Measurements from ENCODE around the gene TOLLIP. TPM values are rescaled to one million over a fixed set of nuclear protein-coding genes. Genes with fewer than 3 reads are reported as not detected.
A peak's percentile ranks its signal among the peaks of the same experiment; 100 is the strongest.
"Not testable (repeated sequence)": the region's sequence is repeated elsewhere in the genome, so short reads cannot be mapped to it uniquely, and the experiment has no call there.

The TOLLIP gene
- total and polyA plus RNA-seq, 8 donors = 14.9 to 119 (median 35.8) TPM

- no peak for DNase-seq
- TF ChIP-seq EP300 (IDR thresholded peaks at IDR 0.05) (no peak), POLR2AphosphoS5 (IDR thresholded peaks at IDR 0.05) (no peak), POLR2A (IDR thresholded peaks at IDR 0.05) (no peak), CTCF (IDR thresholded peaks at IDR 0.05) (no peak)
- Histone ChIP-seq H3K36me3 (peaks cover 6 to 27% (median 23%) of the 10 kb centered on the region in 4 donors), H3K27ac (no peak overlapping the region), H3K4me1 (no peaks in the 10 kb centered on the region), H3K4me3 (no peak overlapping the region), H3K27me3 (no peaks in the 10 kb centered on the region), H3K9me3 (peaks cover 0 to 9% (median 4%) of the 10 kb centered on the region in 4 donors)
- intact Hi-C loops (cut with DNase I; ENCODE audit: low total_unique reads) = no loop called here
- WGBS, 5 donors = 57 to 94% (median 86%) methylated on average over 2 to 5 of the region's 5 CpGs
These were observed 39.5 kb downstream of the TOLLIP start for GRCh38 chr11:1269957-1270356.

GRCh38 chr11:1267441-1268100, 41.9 kb downstream of the TOLLIP start:
- Histone ChIP-seq H3K27ac (no peak overlapping the region), H3K4me1 (peaks cover 7 to 21% (median 9%) of the 10 kb centered on the region in 4 donors), H3K4me3 (no peak overlapping the region), H3K9me3 (peaks cover 0 to 9% (median 4%) of the 10 kb centered on the region in 4 donors), H3K27me3 (no peaks in the 10 kb centered on the region), H3K36me3 (peaks cover 0 to 11% (median 5%) of the 10 kb centered on the region in 4 donors)
- WGBS, 5 donors = 91 to 92% (median 91%) methylated on average over 9 of the region's 9 CpGs
- no peak for DNase-seq
- TF ChIP-seq POLR2A (IDR thresholded peaks at IDR 0.05) = no peak
- TF ChIP-seq POLR2AphosphoS5 (IDR thresholded peaks at IDR 0.05) = no peak
- no peak for TF ChIP-seq EP300 (IDR thresholded peaks at IDR 0.05)
- no peak for TF ChIP-seq CTCF (IDR thresholded peaks at IDR 0.05)
- intact Hi-C loops (cut with DNase I; ENCODE audit: low total_unique reads) = no loop called here

GRCh38 chr11:1266976-1267375, 42.5 kb downstream of the TOLLIP start:
- H3K9me3 ChIP-seq; H3K27me3 ChIP-seq; intact Hi-C loops (cut with DNase I; ENCODE audit: low total_unique reads); H3K36me3 ChIP-seq; H3K27ac ChIP-seq; H3K4me3 ChIP-seq; DNase-seq: not testable (repeated sequence)
- WGBS, 5 donors = 84 to 92% (median 85%) methylated on average over 2 of the region's 2 CpGs
- peaks cover 11 to 26% (median 15%) of the 10 kb centered on the region in 4 donors for H3K4me1 ChIP-seq

GRCh38 chr11:1265480-1265879, 44.0 kb downstream of the TOLLIP start:
- H3K27ac ChIP-seq; H3K9me3 ChIP-seq; H3K36me3 ChIP-seq; DNase-seq; intact Hi-C loops (cut with DNase I; ENCODE audit: low total_unique reads); H3K27me3 ChIP-seq; H3K4me3 ChIP-seq: not testable (repeated sequence)
- peaks cover 16 to 33% (median 22%) of the 10 kb centered on the region in 4 donors for H3K4me1 ChIP-seq
- 95 to 98% (median 98%) methylated on average over 4 of the region's 4 CpGs for WGBS, 5 donors

- intact Hi-C loops (cut with DNase I; ENCODE audit: low total_unique reads); H3K36me3 ChIP-seq; H3K9me3 ChIP-seq; H3K27me3 ChIP-seq; H3K4me3 ChIP-seq: not testable (repeated sequence)
- peak in 4 of 7 experiments; percentile 18 to 35 (median 26) for TF ChIP-seq CTCF (IDR thresholded peaks at IDR 0.05)
- Histone ChIP-seq H3K4me1 (peaks cover 16 to 33% (median 24%) of the 10 kb centered on the region in 4 donors), H3K27ac (peak overlapping the region in 1 of 5 donors; percentile 89)
- peak in 1 of 2 donors; percentile 81 for DNase-seq
- WGBS, 5 donors = 20 to 34% (median 29%) methylated on average over 3 of the region's 3 CpGs
These were observed 45.0 kb downstream of the TOLLIP start for GRCh38 chr11:1264444-1264843.

All from stomach (tissue), 9 donors.